K562 (cell line): ENCODE measurements around the gene TBPL2. TPM values are rescaled to one million over a fixed set of nuclear protein-coding genes. Genes with fewer than 3 reads are reported as not detected.

ENCODE experiments used
- AFF1 ChIP-seq, 2 experiments: fragments of 450-650 bp; IDR thresholded peaks; 2 replicates each; pipeline ENCODE4 v1.6.1; 2018; ENCODE audit warnings: mild to moderate bottlenecking in 2 of 2, low read depth in 1 of 2; ENCODE audit not compliant: partially characterized antibody in 2 of 2
- E4F1 ChIP-seq: fragments of 250-450 bp; sonication (Bioruptor Pico); IDR thresholded peaks from 2 replicates; pipeline ENCODE4 v1.5.0; 2021; ENCODE audit warnings: mild to moderate bottlenecking, borderline replicate concordance
- GABPB1 ChIP-seq: sonication (generic); formaldehyde crosslinking; IDR thresholded peaks from 2 replicates; pipeline ENCODE4 v1.8.0; 2022; ENCODE audit warnings: mild to moderate bottlenecking, missing genetic modification reagents
- POU5F1 ChIP-seq: fragments of 150-350 bp; IDR thresholded peaks from 2 replicates; pipeline ENCODE4 v1.6.1; 2014; ENCODE audit warnings: borderline replicate concordance, low read length, low read depth, mild to moderate bottlenecking; ENCODE audit not compliant: partially characterized antibody
- RBM22 ChIP-seq: fragments of 200-400 bp; formaldehyde crosslinking; IDR thresholded peaks from 2 replicates; pipeline ENCODE4 v1.6.1; 2018; ENCODE audit warnings: low read length, low read depth; ENCODE audit not compliant: poor library complexity, severe bottlenecking
- THRAP3 ChIP-seq: fragments of 450-650 bp; IDR thresholded peaks from 2 replicates; pipeline ENCODE4 v1.6.1; 2016; ENCODE audit warnings: mild to moderate bottlenecking, inconsistent platforms, borderline replicate concordance
- ZNF274 ChIP-seq: IDR thresholded peaks from 2 replicates; pipeline ENCODE4 v1.6.1; 2011; ENCODE audit warnings: low read depth, mild to moderate bottlenecking, low read length, moderate library complexity, borderline replicate concordance
- ZNF316 ChIP-seq: fragments of 450-650 bp; IDR thresholded peaks from 2 replicates; pipeline ENCODE4 v1.6.1; 2016
- ZNF696 ChIP-seq: fragments of 250-450 bp; sonication (Bioruptor Pico); conservative IDR thresholded peaks from 2 replicates; pipeline ENCODE4 v1.4.0; 2020; ENCODE audit warnings: mild to moderate bottlenecking, moderate library complexity
- polyA plus RNA-seq, 8 experiments: library from polyadenylated mRNA; depleted of rRNA in 4 of 8; stranded (reverse) in 5 of 8; unstranded in 3 of 8; fragments of >200 nt; fragmentation: Nextera tagmentation in 2 of 8; fragmentation: Illumina TruSeq in 1 of 8; extraction: Ambion mirVana in 2 of 8; extraction: Trizol in 1 of 8; gene quantifications; 2 replicates each; pipeline versions ENCODE4 v1.2.1 to v1.2.3, GENCODE V29; 2011 to 2014; ENCODE audit warnings: inconsistent platforms in 1 of 8, missing spikeins in 1 of 8
- total RNA-seq, 7 experiments: library from RNA; depleted of rRNA in 6 of 7; stranded (reverse); fragments of >200 nt in 6 of 7; fragmentation: Illumina TruSeq in 2 of 7; extraction: Trizol in 2 of 7; gene quantifications; 2 replicates each; pipeline versions ENCODE4 v1.2.1 to v1.2.3, GENCODE V29; 2011 to 2021; ENCODE audit warnings: low replicate concordance in 1 of 7
- TF ChIP-seq, protein P1 (sequence below): fragments of 450-650 bp; IDR thresholded peaks from 2 replicates; pipeline ENCODE4 v1.6.1; 2017; ENCODE audit warnings: antibody characterized with exemption
- TF ChIP-seq, protein P2 (sequence below): fragments of 250-450 bp; sonication (Bioruptor Pico); IDR thresholded peaks from 2 replicates; pipeline ENCODE4 v1.9.0; 2021; ENCODE audit warnings: mild to moderate bottlenecking, inconsistent platforms
- TF ChIP-seq, protein P3 (sequence below): fragments of 250-450 bp; sonication (Bioruptor Pico); IDR thresholded peaks from 2 replicates; pipeline ENCODE4 v1.8.0; 2021; ENCODE audit warnings: moderate library complexity, mild to moderate bottlenecking, inconsistent platforms

TBPL2 gene
- total and polyA plus RNA-seq, 9 of the 15 experiments (the other 6 are each of a cell fraction or from before 2014, with no cell fraction given), result not detected

DNA sequence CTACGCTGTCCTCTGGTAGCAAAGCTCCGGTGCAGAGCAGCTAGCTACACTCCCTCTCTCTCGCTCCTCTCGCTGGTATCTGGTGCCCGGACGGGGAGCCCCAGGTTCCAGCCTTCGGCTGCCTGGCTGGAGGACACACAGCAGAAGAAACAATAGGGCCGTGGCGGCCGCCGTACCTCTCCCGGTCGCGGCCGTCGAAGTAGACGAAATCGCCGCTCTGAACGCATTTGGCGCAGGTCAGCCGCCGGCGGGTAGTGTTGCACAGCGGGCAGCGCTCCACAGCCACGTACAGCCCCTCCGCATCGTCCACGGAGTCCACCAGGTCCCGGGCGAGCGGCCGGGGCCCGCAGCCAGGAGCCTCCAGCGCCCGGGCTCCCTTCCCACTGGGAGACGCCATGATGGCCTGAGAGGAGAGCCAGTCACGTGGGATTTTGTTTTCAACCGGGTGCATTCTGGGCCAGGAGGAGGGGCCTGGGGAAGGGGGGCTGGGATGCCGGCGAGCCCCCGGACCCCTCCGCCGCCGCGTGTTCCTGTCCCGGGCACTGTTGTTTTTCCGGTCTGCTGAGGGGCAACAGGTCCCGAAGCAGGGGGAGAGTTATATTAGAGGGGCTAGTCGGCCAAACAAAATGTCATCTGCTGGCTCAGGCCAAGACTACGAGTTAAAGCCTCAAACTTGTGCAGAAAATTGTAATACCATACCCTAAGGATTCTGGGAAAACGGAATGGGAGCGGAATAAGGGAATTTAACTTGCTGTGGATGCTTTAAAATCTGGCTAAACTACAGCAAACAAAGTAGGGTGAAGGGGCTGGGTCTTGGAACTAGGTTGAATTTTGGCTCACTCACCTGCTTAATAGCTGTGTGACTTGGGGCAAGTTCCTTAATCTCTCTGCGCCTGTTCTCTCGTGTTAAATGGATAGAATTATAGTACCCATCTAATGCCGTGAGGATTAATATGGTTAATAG, 28.7 kb downstream of the TBPL2 start, which contains the start of gene ATG14 (continued):
- TF ChIP-seq, protein P1, sequence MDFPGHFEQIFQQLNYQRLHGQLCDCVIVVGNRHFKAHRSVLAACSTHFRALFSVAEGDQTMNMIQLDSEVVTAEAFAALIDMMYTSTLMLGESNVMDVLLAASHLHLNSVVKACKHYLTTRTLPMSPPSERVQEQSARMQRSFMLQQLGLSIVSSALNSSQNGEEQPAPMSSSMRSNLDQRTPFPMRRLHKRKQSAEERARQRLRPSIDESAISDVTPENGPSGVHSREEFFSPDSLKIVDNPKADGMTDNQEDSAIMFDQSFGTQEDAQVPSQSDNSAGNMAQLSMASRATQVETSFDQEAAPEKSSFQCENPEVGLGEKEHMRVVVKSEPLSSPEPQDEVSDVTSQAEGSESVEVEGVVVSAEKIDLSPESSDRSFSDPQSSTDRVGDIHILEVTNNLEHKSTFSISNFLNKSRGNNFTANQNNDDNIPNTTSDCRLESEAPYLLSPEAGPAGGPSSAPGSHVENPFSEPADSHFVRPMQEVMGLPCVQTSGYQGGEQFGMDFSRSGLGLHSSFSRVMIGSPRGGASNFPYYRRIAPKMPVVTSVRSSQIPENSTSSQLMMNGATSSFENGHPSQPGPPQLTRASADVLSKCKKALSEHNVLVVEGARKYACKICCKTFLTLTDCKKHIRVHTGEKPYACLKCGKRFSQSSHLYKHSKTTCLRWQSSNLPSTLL, result no peak
- TF ChIP-seq AFF1 (IDR thresholded peaks at IDR 0.05; ENCODE audit: low read depth in 1 of 2, partially characterized antibody in 2 of 2) (peak in 1 of 2 experiments; percentile 88), THRAP3 (no peak), ZNF274 (no peak), ZNF696 (CRISPR knock-in tag) (no peak), E4F1 (CRISPR knock-in tag) (no peak), POU5F1 (no peak), RBM22 (peak; percentile 35), ZNF316 (no peak), GABPB1 (CRISPR knock-in tag) (peak; percentile 62)
- TF ChIP-seq, protein P2, sequence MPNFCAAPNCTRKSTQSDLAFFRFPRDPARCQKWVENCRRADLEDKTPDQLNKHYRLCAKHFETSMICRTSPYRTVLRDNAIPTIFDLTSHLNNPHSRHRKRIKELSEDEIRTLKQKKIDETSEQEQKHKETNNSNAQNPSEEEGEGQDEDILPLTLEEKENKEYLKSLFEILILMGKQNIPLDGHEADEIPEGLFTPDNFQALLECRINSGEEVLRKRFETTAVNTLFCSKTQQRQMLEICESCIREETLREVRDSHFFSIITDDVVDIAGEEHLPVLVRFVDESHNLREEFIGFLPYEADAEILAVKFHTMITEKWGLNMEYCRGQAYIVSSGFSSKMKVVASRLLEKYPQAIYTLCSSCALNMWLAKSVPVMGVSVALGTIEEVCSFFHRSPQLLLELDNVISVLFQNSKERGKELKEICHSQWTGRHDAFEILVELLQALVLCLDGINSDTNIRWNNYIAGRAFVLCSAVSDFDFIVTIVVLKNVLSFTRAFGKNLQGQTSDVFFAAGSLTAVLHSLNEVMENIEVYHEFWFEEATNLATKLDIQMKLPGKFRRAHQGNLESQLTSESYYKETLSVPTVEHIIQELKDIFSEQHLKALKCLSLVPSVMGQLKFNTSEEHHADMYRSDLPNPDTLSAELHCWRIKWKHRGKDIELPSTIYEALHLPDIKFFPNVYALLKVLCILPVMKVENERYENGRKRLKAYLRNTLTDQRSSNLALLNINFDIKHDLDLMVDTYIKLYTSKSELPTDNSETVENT (CRISPR knock-in tag), result no peak
- TF ChIP-seq, protein P3, sequence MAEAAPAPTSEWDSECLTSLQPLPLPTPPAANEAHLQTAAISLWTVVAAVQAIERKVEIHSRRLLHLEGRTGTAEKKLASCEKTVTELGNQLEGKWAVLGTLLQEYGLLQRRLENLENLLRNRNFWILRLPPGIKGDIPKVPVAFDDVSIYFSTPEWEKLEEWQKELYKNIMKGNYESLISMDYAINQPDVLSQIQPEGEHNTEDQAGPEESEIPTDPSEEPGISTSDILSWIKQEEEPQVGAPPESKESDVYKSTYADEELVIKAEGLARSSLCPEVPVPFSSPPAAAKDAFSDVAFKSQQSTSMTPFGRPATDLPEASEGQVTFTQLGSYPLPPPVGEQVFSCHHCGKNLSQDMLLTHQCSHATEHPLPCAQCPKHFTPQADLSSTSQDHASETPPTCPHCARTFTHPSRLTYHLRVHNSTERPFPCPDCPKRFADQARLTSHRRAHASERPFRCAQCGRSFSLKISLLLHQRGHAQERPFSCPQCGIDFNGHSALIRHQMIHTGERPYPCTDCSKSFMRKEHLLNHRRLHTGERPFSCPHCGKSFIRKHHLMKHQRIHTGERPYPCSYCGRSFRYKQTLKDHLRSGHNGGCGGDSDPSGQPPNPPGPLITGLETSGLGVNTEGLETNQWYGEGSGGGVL (CRISPR knock-in tag), result no peak
